GM15510 (cell line): Measurements from ENCODE around the gene SRD5A3.

ENCODE experiments used
- POLR2A ChIP-seq: IDR thresholded peaks from 3 replicates; pipeline ENCODE4 v1.6.1; 2011; ENCODE audit warnings: borderline replicate concordance; ENCODE audit not compliant: insufficient read length; ENCODE audit errors: extremely low read depth

Gene SRD5A3

GRCh38 chr4:55330241-55330640 is 15.8 kb upstream of the SRD5A3 start:
- no peak for TF ChIP-seq POLR2A

GRCh38 chr4:55336138-55337034 is 9.7 kb upstream of the SRD5A3 start:
- TF ChIP-seq POLR2A: no peak

- no peak for TF ChIP-seq POLR2A
Measured at GRCh38 chr4:55337944-55338343, 8.1 kb upstream of the SRD5A3 start.

GRCh38 chr4:55338486-55338885 is 7.6 kb upstream of the SRD5A3 start:
- TF ChIP-seq POLR2A: no peak

GRCh38 chr4:55340266-55340665 is 5.8 kb upstream of the SRD5A3 start:
- TF ChIP-seq POLR2A: no peak

GRCh38 chr4:55343887-55344286 is 2.2 kb upstream of the SRD5A3 start:
- TF ChIP-seq POLR2A: no peak

- TF ChIP-seq POLR2A: no peak
Measured at GRCh38 chr4:55345054-55345453, 988 bp upstream of the SRD5A3 start.

- no peak for TF ChIP-seq POLR2A
Measured at GRCh38 chr4:55346851-55347255, 811 bp downstream of the SRD5A3 start.

- TF ChIP-seq POLR2A: no peak
Measured at GRCh38 chr4:55347610-55348228, 1.7 kb downstream of the SRD5A3 start.

GRCh38 chr4:55348466-55348865 is 2.4 kb downstream of the SRD5A3 start:
- no peak for TF ChIP-seq POLR2A

GRCh38 chr4:55351824-55352223 is 5.8 kb downstream of the SRD5A3 start:
- no peak for TF ChIP-seq POLR2A

GRCh38 chr4:55352726-55353125 is 6.7 kb downstream of the SRD5A3 start:
- no peak for TF ChIP-seq POLR2A

GRCh38 chr4:55354648-55355047 is 8.6 kb downstream of the SRD5A3 start:
- no peak for TF ChIP-seq POLR2A

GRCh38 chr4:55355555-55355954 is 9.5 kb downstream of the SRD5A3 start:
- no peak for TF ChIP-seq POLR2A

- TF ChIP-seq POLR2A: no peak
Measured at GRCh38 chr4:55356991-55357461, 11.0 kb downstream of the SRD5A3 start.

- no peak for TF ChIP-seq POLR2A
Measured at GRCh38 chr4:55358246-55358645, 12.2 kb downstream of the SRD5A3 start.
